Activated CD8-positive, alpha-beta memory T cell treated with anti-CD3 and anti-CD28 coated beads, Interleukin-2, amount 50 U/mL, for 1 hour (primary cell): ENCODE measurements around the gene STON2.

Experiments
- DNase-seq: peaks from one replicate; pipeline ENCODE4 v3.0.0-alpha.2; 2020; ENCODE audit errors: extremely low read depth

The STON2 gene

GRCh38 chr14:81303258-81303935, 96.7 kb downstream of the STON2 start:
- no peak for DNase-seq

- no peak for DNase-seq
Measured at GRCh38 chr14:81302638-81303037, 97.5 kb downstream of the STON2 start.

GRCh38 chr14:81301813-81302212, 98.3 kb downstream of the STON2 start:
- DNase-seq: no peak

GRCh38 chr14:81301371-81301770, 98.8 kb downstream of the STON2 start:
- DNase-seq: no peak

GRCh38 chr14:81298911-81299310, 101.2 kb downstream of the STON2 start:
- DNase-seq: no peak

DNA sequence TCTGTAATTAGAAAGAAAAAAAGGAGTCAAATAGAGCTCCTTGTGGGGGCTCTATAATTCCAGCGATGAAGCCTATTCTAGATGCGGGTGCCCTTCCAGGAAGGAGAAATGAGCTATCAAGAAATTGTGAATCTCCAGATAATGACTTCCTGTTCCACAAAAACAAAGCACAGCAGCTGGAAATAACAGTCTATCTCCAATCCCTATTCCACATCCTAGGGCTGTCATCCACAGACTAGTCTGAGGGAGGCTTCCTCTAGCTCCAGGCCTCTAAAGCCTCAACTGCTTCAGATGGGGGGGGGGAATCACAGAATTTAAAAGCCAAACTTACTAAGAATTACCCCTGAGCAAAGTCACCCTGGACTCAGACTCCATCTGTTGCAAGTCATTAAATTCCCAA, 102.0 kb downstream of the STON2 start:
- DNase-seq: no peak

DNA sequence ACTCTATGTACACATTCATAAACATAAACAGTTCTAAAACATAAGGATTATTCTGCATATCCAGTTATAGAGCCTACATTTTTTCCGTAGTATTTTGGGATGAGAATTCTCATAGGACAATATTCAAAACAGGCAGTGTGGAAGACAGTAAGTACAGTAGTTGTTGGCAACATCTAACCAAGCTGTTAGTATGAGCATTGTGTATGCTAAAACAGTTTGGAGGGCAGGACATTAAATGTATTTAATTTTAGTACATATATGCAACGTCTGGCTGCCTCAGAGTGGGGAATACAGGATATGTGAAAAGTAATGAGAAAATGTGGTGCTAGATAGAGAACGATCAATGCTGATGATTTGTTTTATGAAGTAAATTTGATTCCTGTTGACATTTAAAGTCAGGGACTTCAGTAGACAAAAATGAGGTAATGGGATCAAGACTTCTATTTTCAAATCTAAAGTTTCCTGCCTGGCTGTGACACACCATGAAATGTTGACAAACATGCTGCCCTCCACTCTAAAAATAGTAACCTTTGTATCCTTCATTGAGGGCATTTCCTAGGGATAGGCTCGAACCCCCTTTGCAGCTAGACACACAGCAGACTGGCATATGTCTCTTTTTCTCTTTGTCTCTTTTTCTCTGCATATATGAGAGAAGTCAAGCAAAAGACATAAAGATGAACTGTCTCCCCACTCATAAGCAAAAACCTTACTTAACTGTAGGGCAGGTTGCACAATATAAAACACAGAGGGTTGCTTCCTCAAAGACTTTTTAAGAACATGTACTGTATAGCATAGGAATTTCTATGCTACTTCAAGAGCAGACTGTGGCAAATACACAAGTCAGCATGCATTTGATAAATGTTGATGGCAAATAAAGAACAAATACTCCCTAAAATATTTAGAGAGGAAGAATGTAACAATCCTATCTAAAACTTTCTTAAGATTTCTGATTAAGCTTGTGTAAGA, 103.9 kb downstream of the STON2 start:
- DNase-seq: no peak

GRCh38 chr14:81289516-81289915, 110.6 kb downstream of the STON2 start:
- DNase-seq: no peak

DNA sequence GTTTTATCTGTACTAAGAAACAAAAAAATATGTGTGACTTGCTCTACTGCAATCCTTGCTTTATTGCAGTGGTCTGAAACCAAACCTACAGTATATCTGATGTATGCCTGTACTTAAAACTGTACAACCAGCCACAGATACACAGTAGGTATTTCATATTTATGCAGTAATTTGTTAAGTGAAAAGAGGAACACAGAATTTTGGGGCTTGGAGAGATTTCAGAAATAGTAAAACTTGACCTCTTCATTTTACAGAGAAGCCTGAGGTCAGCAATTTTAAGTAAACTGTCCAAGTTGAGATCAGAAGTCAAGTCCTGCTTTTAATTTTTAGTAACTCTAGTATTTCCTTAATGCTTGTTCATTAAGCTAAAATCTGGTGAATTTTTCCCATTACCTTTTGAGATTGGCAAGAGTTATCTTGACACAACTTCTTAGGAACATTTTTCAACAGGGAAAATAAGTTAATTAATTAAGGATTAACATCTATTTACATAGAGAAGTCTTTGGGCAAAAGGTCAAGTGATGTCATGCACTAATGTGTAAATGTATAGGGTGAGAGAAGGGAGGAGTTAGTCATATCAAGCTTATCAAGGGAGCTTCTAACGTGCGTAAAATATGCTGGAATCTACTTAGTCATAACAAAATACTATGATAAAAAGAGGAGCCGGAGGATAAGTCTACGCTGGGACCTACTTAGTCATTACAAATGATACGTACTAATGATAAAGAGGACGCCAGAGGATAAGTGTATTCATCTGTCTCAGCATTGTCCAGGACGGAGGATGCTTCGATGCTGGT, 113.4 kb downstream of the STON2 start:
- no peak for DNase-seq

DNA sequence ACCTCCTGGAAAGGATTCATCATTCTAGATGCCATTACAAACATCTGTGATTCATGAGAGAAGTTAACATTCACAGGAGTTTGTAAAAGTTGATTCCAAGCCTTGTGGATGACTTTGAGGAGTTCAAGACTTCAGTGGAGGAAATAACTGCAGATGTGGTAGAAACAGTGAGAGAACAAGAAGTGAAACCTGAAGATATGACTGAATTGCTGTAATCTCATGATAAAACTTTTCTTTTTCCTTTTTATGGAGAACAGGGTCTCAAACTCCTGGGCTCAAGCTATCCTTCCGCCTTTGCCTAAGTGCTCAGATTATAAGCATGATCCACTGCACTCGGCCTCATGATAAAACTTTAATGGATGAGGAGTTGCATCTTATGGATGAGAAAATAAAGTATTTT, 114.9 kb downstream of the STON2 start:
- DNase-seq: no peak

DNA sequence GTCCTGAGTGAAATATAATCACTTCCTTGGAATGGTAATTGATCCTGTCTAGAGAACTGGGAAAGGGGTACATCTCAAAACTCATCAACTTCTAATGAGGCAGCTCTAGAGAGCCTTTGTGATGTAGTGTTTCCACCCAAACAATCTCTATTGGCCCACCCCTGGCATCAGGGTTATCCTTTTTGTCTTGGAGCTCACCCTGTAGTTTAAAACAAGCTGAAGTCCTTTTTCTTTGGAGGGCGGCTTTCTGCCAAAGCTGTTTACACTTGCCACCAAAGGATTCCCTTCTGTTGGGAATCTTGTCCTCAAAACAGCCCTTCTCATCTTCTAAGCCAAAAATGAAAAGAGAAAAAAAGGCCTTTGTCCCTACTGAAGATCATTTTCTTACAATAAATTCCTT, 118.8 kb downstream of the STON2 start:
- DNase-seq: no peak

DNA sequence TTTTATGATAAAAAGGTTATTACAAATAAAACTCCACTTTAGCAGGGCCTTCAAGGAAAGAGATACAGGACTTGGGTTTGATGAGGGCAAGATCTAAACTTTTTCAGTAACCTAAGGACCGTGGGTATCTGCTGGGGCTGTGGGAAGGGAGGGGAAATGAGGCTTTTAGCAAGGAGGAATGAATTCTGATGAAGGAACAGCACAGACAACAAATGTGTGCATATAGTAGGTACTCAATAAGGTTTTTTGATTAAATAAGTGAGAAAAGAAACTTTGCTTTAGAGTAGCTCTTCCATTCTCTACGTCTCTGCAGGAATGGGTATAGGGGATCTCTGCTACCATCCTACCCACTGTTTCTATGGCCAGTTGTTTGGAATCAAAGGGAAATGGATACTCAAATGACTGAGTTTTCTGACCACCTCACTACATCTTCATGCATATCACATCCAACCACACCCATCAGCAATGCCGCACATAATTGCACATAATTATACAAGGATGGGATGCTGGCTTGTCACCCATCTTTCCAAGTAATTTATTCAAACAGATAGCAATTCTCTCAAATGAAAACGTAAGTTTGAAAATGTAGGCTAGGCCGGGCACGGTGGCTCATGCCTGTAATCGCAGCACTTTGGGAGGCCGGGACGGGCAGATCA, 119.9 kb downstream of the STON2 start:
- no peak for DNase-seq

DNA sequence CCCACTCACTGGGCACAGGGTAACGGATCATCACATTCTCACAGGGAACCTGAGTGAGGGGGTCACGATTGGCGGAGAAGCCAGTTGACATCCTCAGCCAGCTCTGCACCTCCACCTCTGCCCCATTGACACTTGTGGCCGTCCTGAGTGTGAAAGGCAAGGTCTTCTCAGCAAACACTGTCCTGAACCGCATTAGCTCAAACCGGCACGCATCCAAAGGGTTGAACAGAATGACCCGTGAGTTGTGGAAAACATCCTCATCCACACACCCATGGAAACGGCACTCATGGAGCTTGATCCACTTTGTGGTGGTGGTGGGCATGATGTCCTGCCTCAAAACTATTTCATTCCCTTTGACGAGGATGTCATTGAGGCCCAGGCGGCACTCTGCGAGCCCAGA, 123.0 kb downstream of the STON2 start:
- no peak for DNase-seq

DNA sequence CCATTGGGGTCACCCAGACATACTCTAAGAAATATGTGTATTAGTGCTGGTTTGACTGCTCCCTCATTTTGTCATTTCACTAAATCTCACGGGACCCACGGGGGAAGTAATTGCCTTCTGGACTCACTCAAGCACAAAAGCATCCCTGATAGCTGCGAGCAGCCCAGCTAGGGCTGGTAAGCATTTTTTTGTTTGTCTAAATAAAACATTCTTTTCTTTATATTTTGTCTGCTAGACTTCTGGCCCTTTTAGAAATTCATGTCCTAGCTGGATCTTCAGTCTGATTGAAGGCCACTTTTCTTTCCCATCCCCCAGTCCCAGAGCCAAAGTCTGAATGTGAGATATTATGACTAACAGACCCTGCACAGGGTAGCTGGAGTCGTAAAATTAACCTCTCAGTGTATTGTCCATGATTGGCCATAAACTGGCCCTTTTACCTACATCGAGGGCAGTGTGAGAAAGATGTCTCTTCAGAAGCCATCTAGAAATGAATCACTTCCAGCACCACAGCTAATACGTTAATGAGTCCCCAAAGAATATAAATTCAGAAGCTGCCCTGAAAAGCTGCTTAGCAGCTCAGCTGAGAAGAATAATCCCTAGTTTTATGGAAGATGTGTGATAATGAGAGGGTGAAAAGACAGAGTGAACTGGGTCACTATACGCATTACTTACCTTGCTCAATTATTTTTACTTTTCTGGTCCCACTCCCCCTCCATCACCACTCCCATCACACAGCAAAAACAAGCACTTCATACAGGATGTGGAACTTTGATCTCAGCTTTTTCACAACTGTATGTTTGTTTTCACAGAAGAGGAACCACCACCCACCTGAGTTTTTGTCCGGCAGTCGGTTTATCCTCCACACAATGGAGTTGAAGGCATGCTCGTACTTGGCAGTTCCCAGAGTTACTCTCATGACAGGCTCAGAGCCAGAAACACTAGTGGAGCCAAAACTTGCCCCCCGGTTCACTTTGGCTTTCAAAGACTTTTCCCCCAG, 123.8 kb downstream of the STON2 start:
- no peak for DNase-seq

- DNase-seq: no peak
Measured at GRCh38 chr14:81275305-81276072, 124.6 kb downstream of the STON2 start.

- no peak for DNase-seq
Measured at GRCh38 chr14:81273961-81274575, 126.1 kb downstream of the STON2 start.

- DNase-seq: no peak
Measured at GRCh38 chr14:81273521-81273920, 126.6 kb downstream of the STON2 start.

DNA sequence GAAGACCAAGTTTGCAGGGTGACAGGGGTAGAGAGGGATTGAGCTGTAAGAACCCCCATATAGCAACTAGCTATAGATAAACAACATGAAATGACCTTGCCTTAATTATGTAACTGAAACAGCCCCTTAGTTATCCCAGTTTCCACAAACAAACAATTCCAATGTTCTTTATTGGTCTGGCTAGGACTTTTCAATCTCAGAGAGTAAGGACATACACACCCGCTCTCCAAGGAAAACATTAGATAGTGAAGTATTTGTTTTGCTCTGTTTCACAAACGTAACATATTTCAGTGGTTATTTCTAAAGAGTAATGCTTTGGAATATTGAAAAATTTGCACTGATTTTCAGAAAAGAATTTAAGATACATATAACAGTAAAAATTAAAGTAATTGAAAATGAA, 127.8 kb downstream of the STON2 start:
- no peak for DNase-seq

- DNase-seq: no peak
Measured at GRCh38 chr14:81269979-81270375, 130.1 kb downstream of the STON2 start.
